Measurements from ENCODE around the gene GOLGA6A. TPM values are rescaled to one million over a fixed set of nuclear protein-coding genes. Genes with fewer than 3 reads are reported as not detected.
"Not testable (repeated sequence)": the region's sequence is repeated elsewhere in the genome, so short reads cannot be mapped to it uniquely, and the experiment has no call there.

Gene GOLGA6A
- polyA plus RNA-seq, 4 donors: 0.31 to 0.57 (median 0.39) TPM; not detected in 1

DNA sequence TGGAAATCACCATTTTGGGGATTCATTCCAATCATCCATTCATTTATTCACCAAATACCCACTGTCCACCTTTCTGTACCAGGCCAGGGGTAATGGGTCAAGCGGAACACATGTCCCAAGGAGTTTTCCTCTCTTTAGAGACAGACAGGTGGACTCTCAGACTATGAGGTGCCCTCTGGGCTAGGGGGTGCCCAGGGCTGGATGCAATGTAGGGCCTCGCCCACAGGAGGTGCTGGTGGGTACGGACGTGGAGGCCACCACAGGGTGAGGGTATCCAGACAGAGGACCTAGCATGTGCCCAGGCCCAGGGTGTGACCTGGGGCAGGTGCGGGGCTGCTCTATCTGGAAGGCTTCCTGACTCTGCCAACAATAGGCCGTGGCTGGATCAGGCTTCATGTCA is 26.3 kb upstream of the GOLGA6A start:
- not testable (repeated sequence) for DNase-seq (ENCODE audit: low read depth in 4 of 4, low spot score in 2 of 4)

DNA sequence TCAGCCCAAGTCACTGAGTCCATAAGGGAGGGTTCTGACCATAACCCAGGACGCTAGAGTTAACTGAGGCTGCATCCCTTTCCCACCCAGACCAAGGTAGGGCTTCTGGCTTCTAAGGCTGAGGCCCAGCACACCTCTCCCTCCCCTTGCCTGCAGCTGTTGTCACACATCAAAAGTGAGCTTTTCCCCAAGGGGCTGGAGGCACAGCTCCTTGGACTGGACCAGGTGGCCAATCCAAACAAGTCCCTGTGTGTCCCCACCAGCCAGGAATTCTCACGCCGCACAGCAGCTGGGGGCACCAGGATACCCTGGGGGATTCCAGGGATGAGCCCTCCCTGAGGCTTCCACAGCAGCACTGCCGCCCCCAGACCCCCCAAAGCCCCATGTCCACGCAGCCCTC is 25.8 kb upstream of the GOLGA6A start:
- DNase-seq (ENCODE audit: low read depth in 4 of 4, low spot score in 2 of 4): no peak

DNA sequence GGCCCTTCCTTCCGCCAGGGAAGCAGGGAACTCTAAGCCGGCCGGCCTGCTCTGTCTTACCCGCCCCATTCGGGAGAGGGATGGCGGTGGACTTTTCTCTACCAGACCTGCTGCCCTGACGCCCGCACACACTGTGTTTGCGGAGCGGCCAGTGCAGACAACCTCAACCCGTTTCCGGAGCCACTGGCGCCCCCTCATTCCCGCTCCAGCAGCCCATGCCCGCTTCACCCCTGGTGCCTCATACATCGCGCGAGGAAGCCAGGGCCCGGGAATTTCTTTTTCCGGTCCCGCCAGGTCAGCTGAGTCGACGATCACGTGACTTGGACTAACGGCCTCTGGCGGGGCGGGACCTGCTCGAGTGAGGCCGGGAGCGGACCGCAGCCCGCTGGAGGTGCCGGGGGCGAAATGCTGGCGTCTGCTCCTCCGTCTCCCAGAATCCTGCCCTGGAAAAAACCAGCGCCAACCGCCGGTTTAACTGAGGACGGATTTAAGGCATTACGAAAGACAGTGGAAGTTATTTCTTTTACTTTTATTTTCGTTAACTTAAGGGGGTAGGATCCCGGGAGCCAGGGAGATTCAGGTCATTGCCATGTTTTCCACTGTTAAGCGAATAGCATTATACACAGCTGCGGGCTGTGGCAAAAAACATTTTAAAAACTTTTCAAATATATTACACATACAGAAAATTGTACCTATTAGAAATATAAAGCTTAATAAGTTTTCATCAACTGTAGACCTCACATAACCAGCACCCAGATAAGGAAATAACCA is 17.8 kb upstream of the GOLGA6A start:
- DNase-seq (ENCODE audit: low read depth in 4 of 4, low spot score in 2 of 4): peak; percentile 65 to 78 (median 70)

DNA sequence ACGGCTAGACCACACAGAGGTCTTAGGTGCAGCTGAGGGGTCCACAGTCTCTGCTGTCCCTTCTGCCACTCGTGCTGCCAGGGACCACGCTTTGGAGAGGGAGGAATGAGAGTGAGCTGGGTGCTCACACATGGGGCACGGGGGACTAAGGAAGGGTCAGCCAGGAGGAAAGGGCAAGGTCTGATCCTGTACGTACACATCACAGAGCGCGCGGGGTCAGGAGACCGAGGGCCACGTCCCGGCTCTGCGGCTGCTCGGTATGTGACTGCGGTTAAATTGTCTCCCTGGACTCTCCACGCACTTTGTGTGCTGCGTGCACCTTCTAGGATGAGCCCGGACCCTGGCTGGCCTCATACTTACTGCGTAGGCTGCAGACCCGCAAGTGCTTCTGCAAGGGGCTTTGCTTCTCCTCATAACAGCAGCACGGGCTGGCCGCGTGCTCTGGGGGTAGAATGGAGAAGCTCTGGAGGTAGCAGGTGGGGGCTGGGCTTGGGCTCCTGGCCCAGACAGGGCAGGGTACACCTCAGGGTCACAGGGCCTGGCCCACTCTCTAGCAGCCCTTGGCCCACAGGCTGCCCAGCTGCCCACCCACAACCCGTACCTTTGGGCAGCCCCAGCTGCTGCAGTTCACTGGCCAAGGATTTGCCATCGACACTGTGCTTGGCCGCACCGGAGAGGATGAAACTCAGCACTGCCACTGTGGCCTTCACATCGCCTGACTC is 14.6 kb upstream of the GOLGA6A start:
- not testable (repeated sequence) for DNase-seq (ENCODE audit: low read depth in 4 of 4, low spot score in 2 of 4)

DNA sequence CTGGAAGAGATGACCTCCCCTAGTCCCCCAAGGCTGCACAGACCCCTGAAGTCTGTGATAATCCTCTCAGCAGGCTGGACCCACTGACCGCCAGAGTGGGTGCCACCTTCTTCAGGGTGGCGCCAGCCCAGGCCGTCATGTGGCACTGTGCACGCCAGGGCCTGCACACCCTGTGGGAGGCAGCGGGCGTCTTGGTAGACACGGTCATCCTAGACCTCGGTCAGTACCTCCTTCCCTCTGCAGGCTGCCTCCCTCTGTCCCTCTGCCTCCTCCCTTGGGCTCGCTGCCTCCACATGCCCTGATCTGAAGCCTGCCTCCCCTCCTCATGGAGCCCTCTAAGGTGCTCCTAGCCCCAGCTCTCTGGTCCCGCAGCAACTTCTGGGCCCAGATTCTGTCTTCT is 13.3 kb upstream of the GOLGA6A start:
- not testable (repeated sequence) for DNase-seq (ENCODE audit: low read depth in 4 of 4, low spot score in 2 of 4)

DNA sequence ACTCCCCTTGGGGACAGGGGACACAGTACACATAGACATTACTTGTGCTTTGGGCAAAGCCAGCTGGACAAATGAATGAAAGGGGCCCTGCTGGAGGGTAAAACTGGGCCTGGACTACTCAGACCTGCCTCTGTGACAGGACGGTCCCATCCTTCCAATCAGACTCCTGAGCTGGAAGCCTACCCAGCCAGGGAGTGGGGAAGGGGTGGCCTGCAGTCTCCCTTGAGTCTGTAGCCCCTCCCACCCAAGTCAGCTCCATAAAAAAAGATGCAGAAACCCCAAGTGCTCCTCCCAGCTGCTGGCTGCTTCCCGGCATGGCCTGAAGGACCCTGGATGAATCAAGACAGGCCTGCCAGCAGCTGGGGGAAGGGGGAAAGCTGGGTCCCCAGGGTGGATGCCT is 12.2 kb upstream of the GOLGA6A start:
- not testable (repeated sequence) for DNase-seq (ENCODE audit: low read depth in 4 of 4, low spot score in 2 of 4)

DNA sequence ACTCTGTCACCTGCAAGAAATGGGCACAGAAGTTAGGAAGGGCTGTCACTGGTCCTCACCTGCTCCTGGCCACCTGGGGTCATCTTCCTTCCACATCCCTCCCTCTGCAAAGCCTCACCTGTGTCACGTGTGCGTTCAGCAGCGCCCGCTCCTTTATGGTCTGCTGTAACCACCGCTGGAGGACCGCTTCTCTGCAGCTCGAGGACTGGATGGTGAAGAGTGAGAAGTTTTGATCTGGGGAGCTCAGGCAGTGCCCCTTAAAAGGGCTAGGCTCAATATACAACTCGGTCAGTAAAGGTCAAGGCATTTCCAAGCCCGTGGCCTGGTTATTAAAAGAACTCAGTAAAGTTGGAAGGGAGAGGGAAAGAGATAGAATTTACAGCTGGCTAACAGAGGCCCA is 6.6 kb downstream of the GOLGA6A start:
- DNase-seq (ENCODE audit: low read depth in 4 of 4, low spot score in 2 of 4): not testable (repeated sequence)

DNA sequence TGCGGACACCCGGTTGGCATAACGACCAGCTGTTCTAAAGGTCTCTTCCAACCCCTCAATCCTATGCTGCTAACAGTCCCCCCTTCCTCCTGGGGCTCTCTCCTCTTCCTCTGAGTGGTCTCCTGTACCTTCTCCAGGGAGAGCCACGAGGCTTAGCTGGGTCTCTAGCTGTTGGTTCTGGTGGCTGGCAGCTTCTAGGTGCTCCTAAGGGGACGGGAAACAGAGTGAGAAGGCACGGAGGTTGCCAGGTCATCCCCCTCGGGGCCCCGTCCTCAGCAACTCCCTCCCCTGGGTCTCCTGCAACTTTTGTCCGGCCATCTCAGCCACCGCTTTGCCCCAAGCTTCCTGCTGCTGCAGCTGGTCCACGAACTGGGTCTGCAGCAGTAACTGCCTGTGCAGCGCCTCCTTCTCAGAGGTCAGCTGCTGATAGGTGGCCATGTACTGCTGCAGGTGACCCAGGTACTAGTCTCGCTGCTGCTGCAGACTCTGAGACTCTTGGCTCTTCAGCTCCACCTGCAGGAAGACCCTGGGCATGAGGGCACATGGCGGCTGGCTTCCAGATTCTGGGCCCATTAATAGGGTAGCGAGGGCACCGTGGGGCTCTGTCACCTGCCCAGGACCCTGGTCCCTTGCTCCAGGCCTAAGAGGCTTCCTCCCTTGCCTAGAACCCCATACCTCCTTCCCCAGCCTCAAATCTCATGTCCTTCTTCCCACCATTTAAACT is 9.6 kb downstream of the GOLGA6A start:
- not testable (repeated sequence) for DNase-seq (ENCODE audit: low read depth in 4 of 4, low spot score in 2 of 4)

DNA sequence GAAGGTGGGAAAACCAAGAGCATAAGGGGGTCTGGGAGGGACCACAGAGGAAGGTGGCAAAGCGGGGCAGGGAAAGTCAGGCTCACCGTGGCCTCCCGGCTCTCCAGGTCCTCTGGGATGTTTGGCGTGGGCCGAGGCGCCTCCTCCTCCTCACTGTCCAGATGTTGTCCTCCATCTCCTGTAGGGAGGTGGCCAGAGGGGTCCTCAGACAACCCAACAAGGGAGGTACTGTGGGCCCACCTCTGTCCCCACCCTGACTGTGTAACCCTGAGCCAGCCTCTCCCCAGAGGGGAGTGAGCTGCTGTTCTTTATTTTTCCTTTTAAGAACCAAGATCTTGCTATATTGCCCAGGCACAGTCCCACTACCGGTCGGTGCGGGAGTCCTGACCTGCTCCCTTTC is 10.2 kb downstream of the GOLGA6A start:
- DNase-seq (ENCODE audit: low read depth in 4 of 4, low spot score in 2 of 4): not testable (repeated sequence)

DNA sequence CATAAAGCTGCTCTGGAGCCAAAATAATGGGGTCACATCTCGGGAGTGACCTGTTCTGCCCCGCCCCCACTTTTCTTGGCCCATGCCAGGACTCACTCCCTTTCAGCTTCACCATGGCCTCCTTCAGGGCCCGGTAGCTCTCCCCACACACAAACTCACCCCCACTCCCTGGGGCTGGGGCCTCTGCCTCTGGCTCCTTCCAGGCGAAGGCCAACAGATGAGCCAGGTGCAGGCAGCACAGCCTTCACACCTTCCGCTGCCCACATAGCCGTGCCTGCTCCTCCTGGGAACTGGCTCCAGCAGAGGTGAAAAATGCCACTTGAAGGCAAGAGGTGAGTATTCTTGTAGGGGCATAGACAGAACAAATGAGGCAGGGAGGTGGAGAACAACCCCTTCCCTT is 10.7 kb downstream of the GOLGA6A start:
- DNase-seq (ENCODE audit: low read depth in 4 of 4, low spot score in 2 of 4): not testable (repeated sequence)

DNA sequence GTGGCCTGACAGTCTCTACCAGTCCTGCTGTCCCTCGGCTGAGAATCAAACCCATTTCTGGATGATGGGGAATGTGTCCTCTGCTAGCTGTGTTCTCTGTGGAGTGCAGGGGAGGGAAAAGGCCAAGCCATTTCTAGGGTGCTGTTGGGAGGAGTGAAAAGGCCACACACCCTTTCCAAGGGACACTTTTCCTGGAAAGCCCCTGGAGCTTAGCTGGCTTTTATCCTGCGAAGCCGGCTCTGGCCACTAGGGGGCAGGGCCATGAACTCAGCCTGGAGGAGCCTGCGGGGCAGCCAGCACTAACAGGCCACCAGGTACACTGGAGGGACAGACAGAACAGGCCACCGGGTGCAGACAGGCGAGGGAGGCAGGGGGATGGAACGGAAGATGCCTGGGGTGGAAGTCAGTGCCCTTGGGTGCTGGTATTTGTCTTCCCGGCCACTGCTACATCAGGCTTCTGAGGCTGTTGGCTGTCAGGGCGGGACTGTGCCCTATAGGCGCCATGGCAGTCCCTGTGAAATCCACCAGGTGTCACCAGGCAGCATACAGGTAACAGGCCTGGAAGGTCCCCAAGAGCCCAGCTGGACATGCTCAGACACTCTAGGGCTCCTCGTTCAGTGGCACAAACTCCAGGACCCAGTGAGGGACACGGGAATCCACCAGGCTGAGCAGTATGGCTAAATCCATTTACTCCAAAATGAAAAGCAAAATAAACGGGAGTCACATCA is 16.5 kb downstream of the GOLGA6A start:
- DNase-seq (ENCODE audit: low read depth in 4 of 4, low spot score in 2 of 4): not testable (repeated sequence)

DNA sequence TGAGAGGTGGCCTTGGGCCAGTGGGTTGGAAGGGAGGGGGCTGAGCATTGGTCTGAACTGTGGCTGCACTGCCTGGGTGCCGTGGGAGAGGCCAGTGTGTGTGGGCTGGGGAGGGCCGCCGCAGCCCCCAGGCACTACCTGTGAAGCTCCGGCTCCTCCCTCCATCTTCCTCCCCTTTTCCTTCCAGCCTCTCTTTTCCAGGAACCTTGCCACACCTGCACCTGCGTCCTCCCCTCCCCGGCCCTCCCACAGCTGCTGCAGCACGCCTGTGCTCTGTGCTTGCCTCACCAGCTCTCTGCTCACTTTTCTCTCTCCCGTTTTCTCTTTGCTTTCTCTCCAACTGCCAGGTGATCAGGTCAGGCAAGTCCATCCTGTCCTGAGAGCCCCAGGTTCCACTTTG is 17.5 kb downstream of the GOLGA6A start:
- DNase-seq (ENCODE audit: low read depth in 4 of 4, low spot score in 2 of 4): not testable (repeated sequence)

DNA sequence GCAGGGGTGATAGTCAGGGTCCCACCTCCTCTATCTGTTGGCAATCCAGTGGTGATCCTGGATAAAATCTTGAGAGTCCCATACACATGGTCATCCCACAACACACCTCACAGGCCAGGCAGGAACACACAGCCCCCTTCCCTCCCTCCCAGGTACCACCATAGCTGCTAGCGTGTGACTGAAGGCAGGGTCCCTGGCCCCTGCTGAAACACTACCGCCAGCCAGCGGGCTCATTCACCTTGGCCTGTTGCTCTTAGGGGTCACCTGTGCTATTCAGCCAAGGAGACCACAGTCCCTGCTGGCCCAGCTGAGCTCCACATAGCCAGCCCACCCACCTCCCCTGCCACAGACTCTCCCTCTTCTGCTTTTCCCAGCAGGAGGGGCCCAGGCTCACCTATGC is 18.2 kb downstream of the GOLGA6A start:
- not testable (repeated sequence) for DNase-seq (ENCODE audit: low read depth in 4 of 4, low spot score in 2 of 4)

DNA sequence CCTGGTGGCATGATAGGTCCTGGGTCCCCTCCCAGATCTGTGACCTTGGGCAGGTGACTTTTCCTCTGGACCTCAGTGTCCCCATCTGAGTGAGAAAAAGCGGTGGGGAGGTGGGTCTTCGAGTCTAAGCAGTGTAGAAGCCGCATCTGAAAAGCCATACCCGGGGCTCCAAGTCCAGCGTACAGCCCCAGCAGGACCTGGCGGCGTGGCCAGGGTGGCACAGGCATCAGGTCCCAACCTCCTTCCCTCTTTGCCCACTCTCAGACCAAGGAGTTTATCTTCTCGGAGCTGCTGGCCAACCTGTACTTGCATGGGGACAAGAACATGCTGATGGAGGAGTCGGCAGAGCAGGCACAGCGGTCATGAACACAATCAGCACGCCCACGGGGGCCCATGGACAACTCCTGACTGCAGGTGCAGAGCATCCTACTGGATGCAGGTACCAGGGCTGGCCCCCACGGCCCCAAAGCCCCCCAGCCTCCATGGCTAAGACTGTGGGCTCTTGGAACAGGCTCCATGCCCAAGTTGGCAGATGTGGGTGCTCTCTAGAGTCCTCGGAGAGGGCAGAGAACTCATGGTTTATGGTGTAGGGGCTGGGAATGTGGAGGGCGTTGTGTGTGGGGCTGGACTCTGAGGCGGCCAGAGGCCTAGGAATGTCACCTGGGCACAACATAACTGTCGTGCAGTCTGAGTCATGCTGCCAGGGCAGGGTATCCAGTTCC is 18.8 kb downstream of the GOLGA6A start:
- not testable (repeated sequence) for DNase-seq (ENCODE audit: low read depth in 4 of 4, low spot score in 2 of 4)

DNA sequence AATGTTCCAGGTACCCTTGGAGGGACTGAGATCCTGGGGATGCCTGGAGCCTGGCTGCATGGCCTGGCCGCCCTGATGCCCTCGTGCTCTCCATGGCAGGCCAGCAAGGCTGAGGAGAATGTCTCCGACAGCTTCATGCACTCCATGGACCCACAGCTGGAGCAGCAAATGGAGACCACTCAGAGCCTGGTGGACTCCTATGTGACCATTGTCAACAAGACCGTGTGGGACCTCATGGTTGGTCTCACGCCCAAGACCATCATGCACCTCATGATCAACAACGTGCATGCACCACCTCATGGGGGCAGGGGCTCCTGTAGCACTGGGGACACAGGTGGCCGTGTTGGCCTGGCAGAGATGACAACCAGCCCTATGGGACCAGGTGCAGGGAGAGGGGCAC is 19.7 kb downstream of the GOLGA6A start:
- DNase-seq (ENCODE audit: low read depth in 4 of 4, low spot score in 2 of 4): no peak

DNA sequence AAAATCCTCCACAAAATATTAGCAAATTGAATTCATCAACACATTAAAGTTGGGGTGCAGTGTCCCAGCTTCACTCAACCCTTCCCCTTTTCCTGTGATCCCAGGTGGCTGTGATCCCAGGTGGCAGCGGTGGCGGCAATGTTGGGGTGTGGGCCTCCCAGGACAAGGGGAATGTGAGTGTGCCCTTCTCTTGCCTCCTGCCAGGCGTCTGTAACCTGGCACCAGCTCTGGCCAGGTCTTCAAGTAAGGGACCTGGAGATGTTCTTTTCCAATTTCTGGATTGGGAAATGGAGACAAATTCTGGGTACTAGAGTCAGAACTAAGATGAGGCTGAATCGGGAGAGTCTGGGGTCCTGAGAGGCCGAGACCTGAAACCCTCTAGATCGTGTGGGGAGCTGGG is 20.1 kb downstream of the GOLGA6A start:
- DNase-seq (ENCODE audit: low read depth in 4 of 4, low spot score in 2 of 4): no peak

DNA sequence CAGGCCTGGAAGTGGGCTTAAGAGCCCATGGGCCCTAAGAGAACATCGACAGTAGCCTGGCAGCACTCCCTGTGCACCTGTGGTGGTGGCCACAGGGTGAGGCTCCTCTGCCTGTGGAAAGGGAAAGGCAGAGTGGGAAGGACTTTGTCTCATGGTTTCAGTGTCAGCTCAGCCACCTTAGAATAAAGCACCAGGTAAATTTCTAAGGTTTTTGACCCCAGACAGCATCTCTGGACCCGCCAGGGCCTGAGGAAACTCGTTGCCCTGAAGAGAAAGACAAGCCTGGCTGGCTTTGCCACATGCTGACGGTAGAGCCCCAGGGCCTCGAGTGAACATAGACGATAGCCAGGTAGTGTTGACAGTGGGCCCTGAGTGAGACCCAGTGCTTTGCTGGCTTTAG is 22.1 kb downstream of the GOLGA6A start:
- DNase-seq (ENCODE audit: low read depth in 4 of 4, low spot score in 2 of 4): no peak

DNA sequence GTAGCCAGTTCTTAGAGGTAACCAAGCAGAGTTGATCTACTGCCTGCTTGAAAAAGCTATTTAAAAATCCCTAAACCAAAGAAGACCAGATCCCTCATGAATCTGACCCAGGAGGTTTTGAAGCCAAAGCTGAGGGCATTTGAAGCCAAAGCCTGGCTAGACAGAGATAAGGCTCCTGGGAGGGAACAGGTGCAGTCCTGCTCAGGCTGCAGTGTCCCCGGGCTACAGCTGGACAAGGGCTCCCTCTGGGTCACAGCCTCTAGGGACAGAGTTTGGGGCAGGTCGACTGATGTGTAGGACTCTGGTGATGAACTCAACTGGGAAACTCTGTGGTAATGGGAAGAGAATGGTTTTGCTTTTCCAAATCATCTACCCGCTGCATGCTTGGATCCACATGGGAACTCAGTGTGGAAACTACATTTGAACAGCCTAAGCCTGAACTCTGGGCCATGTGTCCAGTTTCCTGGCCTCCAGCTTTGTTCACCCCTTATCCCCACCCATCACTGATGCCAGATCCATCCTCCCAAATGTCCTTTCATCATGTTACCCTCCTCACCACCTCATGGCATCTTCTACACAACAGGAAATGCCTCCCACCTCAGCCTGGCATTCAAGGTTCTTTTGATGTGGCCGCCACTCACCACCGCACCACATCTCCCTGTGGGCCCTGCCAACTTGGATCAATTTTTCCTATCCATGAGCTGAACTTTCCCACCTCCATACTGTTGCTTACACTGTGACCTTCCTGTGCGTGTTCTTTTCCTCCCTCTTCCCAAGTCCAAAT is 23.1 kb downstream of the GOLGA6A start:
- DNase-seq (ENCODE audit: low read depth in 4 of 4, low spot score in 2 of 4): not testable (repeated sequence)

DNA sequence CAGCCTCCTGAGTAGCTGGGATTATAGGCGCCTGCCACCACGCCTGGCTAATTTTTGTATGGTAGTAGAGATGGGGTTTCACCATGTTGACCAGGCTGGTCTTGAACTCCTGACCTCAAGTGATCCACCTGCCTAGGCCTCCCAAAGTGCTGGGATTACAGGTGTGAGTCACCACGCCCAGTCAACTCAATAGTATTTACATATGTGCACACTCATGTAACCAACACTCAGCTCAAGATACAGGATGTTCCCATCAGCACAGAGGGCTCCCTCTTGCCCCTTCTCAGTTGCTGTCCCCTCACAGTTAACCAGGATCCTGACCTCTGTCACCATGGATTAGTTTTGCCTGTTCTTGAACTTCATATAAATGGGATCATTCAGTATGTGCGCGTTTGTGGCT is 26.0 kb downstream of the GOLGA6A start:
- not testable (repeated sequence) for DNase-seq (ENCODE audit: low read depth in 4 of 4, low spot score in 2 of 4)
